ENCODE data around the gene RAX. TPM values are rescaled to one million over a fixed set of nuclear protein-coding genes. Genes with fewer than 3 reads are reported as not detected.

RAX gene
- total RNA-seq, 1 donor, result not detected

Other genes starting within 250 kb of the RAX start
- gene SEC11C, start 133.6 kb downstream of the RAX start, total RNA-seq, result 31.9 TPM
- 0.52 TPM for gene GRP, start 53.3 kb downstream of the RAX start, total RNA-seq
- gene CPLX4, start 45.2 kb upstream of the RAX start, total RNA-seq, result 0.10 TPM
- 40.6 TPM for gene LMAN1, start 85.8 kb upstream of the RAX start, total RNA-seq